ENCODE results near the gene MAP1S.
"Not testable (repeated sequence)": the region's sequence is repeated elsewhere in the genome, so short reads cannot be mapped to it uniquely, and the experiment has no call there.

The MAP1S gene

GRCh38 chr19:17778968-17779929, 60.0 kb downstream of the MAP1S start:
- peaks cover 65% of the 10 kb centered on the region for H3K4me1 Mint-ChIP-seq
- H3K27ac Mint-ChIP-seq: peak overlapping the region; percentile 95
- H3K36me3 Mint-ChIP-seq: peaks cover 68% of the 10 kb centered on the region
- no peaks in the 10 kb centered on the region for H3K27me3 Mint-ChIP-seq
- H3K4me3 Mint-ChIP-seq: no peak overlapping the region
- ATAC-seq: no peak
- H3K9me3 Mint-ChIP-seq: no peaks in the 10 kb centered on the region

GRCh38 chr19:17780781-17781180, 61.5 kb downstream of the MAP1S start:
- H3K4me1 Mint-ChIP-seq: peaks cover 57% of the 10 kb centered on the region
- no peaks in the 10 kb centered on the region for H3K27me3 Mint-ChIP-seq
- H3K36me3 Mint-ChIP-seq: peaks cover 60% of the 10 kb centered on the region
- no peaks in the 10 kb centered on the region for H3K9me3 Mint-ChIP-seq
- no peak overlapping the region for H3K27ac Mint-ChIP-seq
- ATAC-seq: no peak
- no peak overlapping the region for H3K4me3 Mint-ChIP-seq

GRCh38 chr19:17783721-17784120, 64.4 kb downstream of the MAP1S start:
- peaks cover 60% of the 10 kb centered on the region for H3K36me3 Mint-ChIP-seq
- ATAC-seq, H3K4me3 Mint-ChIP-seq, H3K27ac Mint-ChIP-seq, H3K27me3 Mint-ChIP-seq, H3K9me3 Mint-ChIP-seq: not testable (repeated sequence)
- H3K4me1 Mint-ChIP-seq: peaks cover 31% of the 10 kb centered on the region

Data from stimulated activated memory B cell treated with anti-CD40 and anti-IgM and Interleukin-4, amounts not matched to agents 10 μg/mL and 1 μg/mL and 100 μg/mL, for 72 hours (primary cell).